ENCODE measurements around the gene PRMT3. TPM values are rescaled to one million over a fixed set of nuclear protein-coding genes. Genes with fewer than 3 reads are reported as not detected.
"Not testable (repeated sequence)": the region's sequence is repeated elsewhere in the genome, so short reads cannot be mapped to it uniquely, and the experiment has no call there.

PRMT3 gene
- total RNA-seq, 1 donor from 2014 or later = 26.5 TPM

DNA sequence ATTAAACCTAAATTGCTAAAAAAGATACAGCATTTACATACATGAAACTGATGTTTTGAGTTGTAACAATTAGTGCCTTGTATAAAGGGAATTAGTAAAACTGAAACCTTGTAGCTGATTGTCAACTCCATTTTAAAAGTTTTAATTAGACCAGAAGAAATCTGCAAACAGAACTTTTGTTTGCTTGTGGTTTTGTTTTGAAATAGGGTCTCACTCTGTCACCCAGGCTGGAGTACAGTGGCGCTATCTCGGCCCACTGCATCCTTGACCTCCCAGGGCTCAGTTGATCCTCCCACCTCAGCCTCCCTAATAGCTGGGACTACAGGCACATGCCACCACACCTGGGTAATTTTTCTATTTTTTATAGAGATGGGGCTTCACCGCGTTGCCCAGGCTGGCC, 125.4 kb downstream of the PRMT3 start:
- no peak for DNase-seq (ENCODE audit: low spot score)

DNA sequence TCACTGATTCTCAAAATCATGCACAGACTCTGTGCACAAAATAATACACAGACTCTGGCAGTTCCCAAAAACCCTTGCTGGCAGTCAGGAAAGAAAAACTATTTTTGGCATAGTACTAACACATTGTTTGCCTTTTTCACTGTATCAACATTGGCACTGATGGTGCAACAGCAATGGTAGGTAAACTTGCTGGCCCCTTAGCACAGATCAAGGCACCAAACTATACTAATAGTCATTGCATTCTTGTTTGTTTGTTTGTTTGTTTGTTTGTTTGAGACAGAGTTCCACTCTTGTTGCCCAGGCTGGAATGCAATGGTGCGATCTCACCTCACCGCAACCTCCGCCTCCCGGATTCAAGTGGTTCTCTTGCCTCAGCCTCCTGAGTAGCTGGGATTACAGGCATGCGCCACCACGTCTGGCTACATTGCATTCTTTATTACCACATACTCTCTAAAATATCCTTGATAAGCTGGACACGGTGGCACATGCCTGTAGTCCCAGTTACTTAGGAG, 130.9 kb downstream of the PRMT3 start:
- no peak for DNase-seq (ENCODE audit: low spot score)

GRCh38 chr11:20522536-20522935, 135.0 kb downstream of the PRMT3 start:
- DNase-seq (ENCODE audit: low spot score) = no peak

DNA sequence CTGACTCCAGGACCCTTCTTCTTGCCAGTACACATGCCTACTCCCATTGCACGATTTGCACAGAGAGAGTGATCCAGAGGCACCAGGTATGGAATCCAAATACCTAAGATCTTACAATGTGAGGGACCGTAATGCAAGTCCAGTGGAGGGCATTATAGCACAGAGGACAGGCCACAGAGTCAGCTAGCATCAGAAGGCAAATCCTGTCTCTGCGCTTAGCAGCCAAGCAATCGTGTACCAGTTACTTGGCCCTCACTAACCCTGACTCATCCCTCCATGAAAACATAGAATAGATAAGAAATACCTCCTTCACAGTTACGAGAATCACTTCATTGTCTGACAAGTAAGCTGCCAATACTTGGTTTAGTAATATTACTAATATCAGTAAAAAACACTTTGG, 142.2 kb downstream of the PRMT3 start:
- DNase-seq (ENCODE audit: low spot score) = no peak

- DNase-seq (ENCODE audit: low spot score) = no peak
Measured at GRCh38 chr11:20530942-20531703, 143.6 kb downstream of the PRMT3 start.

GRCh38 chr11:20535271-20535881, 147.9 kb downstream of the PRMT3 start:
- DNase-seq (ENCODE audit: low spot score) = no peak

DNA sequence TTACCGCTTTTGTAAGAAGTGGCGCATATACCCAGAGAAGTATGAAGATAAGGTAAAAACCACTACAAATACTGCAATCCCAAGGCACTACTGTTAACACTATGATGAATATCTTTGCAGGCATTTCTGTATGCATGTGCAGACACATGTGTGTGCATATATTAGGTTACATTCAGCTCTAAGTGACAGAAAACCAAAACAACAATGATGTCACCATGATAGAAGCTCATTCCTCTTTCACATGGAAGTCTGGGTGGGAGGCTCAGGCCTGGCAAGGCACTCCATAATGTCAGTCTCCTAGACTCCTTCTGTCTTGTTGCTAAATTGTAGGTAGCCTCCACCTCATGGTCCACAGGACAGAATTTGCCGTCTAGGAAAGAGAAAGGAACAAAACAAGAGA, 148.8 kb downstream of the PRMT3 start:
- no peak for DNase-seq (ENCODE audit: low spot score)

GRCh38 chr11:20536784-20537183, 149.3 kb downstream of the PRMT3 start:
- DNase-seq (ENCODE audit: low spot score) = no peak

DNA sequence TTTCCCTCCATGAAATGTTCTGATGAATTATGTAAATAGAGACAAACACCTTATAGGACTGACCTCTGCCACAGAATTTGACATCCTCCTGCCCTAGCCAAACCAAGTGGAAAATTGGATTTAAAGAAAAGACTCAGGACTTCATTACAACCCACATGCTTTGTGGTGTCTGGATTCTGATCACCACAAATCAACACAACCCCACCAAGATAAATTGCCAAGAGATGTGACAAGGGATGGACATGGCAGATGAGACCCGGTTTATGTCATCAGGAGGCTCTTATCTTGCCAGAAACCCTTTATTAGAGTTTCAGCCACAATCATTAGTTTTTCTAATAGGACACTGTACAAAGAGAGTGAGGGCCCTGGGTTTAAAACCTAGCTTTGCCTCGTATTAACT, 154.0 kb downstream of the PRMT3 start:
- DNase-seq (ENCODE audit: low spot score) = no peak

DNA sequence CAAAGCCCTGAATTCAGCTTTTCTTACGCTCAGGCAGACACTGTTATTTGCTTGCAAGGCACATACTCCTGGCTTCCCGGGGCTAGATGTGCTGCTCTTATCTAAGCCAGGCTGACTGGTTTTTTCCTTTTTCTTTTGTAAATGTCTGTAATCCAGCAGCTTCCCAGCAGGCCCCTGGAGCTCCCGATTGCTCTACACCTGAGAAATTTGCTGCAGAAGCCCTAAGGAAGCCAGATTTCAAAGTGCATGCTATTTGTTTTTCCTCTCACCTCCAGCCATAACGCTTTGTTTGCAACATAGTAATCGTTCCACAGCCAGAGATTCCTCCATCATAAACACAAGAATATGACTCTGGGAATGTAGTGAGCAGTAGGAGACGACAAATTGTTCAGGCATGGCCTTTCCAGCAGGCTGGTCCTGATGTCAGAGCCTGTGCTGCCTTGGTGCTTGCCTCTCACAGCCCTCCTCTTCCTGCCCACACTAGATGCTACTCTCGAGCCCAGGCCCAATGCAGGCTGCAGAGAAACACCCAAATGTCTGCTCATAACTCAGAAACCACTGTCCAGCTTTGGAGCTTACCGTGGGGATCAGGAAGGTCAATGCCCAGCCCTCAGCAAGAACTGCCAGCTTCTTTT, 157.2 kb downstream of the PRMT3 start:
- DNase-seq (ENCODE audit: low spot score) = no peak

DNA sequence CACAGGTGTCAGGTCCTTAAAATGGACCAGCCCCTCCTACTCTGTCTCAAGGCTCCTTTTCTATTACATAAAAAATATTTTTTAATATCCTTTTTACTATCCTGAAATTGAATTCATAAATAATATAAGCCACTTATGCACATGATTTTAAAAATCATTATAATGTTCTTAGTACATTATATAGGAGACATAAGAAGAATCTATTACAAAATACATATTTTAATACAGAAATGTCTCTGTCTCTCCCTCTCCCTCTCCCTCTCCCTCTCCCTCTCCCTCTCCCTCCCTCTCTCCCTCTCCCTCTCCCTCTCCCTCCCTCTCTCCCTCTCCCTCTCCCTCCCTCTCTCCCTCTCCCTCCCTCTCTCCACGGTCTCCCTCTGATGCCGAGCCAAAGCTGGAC, 159.9 kb downstream of the PRMT3 start:
- DNase-seq (ENCODE audit: low spot score) = no peak

- no peak for DNase-seq (ENCODE audit: low spot score)
Measured at GRCh38 chr11:20551096-20551495, 163.6 kb downstream of the PRMT3 start.

DNA sequence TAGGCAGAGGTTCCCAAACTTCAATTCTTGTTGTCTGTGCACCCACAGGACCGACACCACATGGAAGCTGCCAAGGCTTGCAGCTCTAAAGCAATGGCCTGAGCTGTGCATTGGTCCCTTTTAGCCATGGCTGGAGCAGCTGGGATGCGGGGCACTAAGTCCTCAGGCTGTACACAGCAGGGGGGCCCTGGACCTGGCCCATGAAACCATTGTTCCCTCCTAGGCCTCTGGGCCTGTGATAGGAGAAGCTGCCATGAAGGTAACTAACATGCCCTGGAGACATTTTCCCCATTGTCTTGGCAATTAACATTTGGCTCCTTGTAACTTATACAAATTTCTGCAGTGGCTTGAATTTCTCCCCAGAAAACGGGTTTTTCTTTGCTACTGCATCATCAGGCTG, 168.3 kb downstream of the PRMT3 start:
- no peak for DNase-seq (ENCODE audit: low spot score)

- not testable (repeated sequence) for DNase-seq (ENCODE audit: low spot score)
Measured at GRCh38 chr11:20556396-20556795, 168.9 kb downstream of the PRMT3 start.

DNA sequence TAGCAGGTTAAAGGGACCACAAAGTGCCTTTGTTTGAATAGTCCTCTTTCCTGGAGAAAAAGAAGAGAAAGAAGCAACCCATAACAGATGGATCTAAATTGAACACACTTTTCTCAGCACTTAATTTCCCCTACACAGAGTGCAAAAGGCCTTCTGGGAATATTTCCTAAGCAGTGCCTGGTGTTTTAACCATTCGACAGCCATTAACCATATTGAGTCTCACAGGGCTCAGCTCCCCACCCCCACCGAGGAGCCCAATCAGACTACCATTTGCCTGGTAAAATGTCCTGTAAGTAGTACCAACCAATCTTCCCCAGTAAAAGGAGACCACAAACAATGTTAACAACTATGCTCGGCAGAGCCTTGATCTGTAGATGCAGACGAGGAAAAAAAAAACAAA, 171.2 kb downstream of the PRMT3 start:
- DNase-seq (ENCODE audit: low spot score) = no peak

Other genes with a start within 250 kb of the PRMT3 start
- not detected for gene DBX1, start 227.2 kb upstream of the PRMT3 start, total RNA-seq
- 29.2 TPM for gene HTATIP2, start 24.0 kb upstream of the PRMT3 start, total RNA-seq
- not detected for gene SLC6A5, start 211.9 kb downstream of the PRMT3 start, total RNA-seq